ENCODE results near the gene SETD1A.

GRCh38 chr16:30921748-30922419 lies 35.7 kb upstream of the SETD1A start:
- TF ChIP-seq ZNF274 (IDR thresholded peaks at IDR 0.05; ENCODE audit: low read depth, low read length) (no peak), YY1 (IDR thresholded peaks at IDR 0.05; ENCODE audit: insufficient read depth, insufficient read length) (no peak)
